ENCODE measurements around the gene CDK6.
A peak's percentile ranks its signal among the peaks of the same experiment; 100 is the strongest.

Gene CDK6

GRCh38 chr7:92717993-92718716 lies 118.2 kb downstream of the CDK6 start:
- peak overlapping the region; percentile 33 for H3K4me3 ChIP-seq (ENCODE audit: low read depth, low read length)
- no peak for TF ChIP-seq CTCF (IDR thresholded peaks at IDR 0.05; ENCODE audit: borderline replicate concordance, insufficient read depth, low read depth, low read length)

- TF ChIP-seq CTCF (IDR thresholded peaks at IDR 0.05; ENCODE audit: borderline replicate concordance, insufficient read depth, low read depth, low read length) = no peak
- no peak overlapping the region for H3K4me3 ChIP-seq (ENCODE audit: low read depth, low read length)
These were observed 118.8 kb downstream of the CDK6 start for GRCh38 chr7:92717623-92717992.

- no peak for TF ChIP-seq CTCF (IDR thresholded peaks at IDR 0.05; ENCODE audit: borderline replicate concordance, insufficient read depth, low read depth, low read length)
- no peak overlapping the region for H3K4me3 ChIP-seq (ENCODE audit: low read depth, low read length)
These were observed 119.4 kb downstream of the CDK6 start for GRCh38 chr7:92716825-92717580.

- no peak for TF ChIP-seq CTCF (IDR thresholded peaks at IDR 0.05; ENCODE audit: borderline replicate concordance, insufficient read depth, low read depth, low read length)
- no peak overlapping the region for H3K4me3 ChIP-seq (ENCODE audit: low read depth, low read length)
These were observed 120.4 kb downstream of the CDK6 start for GRCh38 chr7:92715963-92716362.

- TF ChIP-seq CTCF (IDR thresholded peaks at IDR 0.05; ENCODE audit: borderline replicate concordance, insufficient read depth, low read depth, low read length) = no peak
- no peak overlapping the region for H3K4me3 ChIP-seq (ENCODE audit: low read depth, low read length)
These were observed 121.6 kb downstream of the CDK6 start for GRCh38 chr7:92714767-92715166.

GRCh38 chr7:92714280-92714679 lies 122.1 kb downstream of the CDK6 start:
- no peak for TF ChIP-seq CTCF (IDR thresholded peaks at IDR 0.05; ENCODE audit: borderline replicate concordance, insufficient read depth, low read depth, low read length)
- no peak overlapping the region for H3K4me3 ChIP-seq (ENCODE audit: low read depth, low read length)

- TF ChIP-seq CTCF (IDR thresholded peaks at IDR 0.05; ENCODE audit: borderline replicate concordance, insufficient read depth, low read depth, low read length) = no peak
- no peak overlapping the region for H3K4me3 ChIP-seq (ENCODE audit: low read depth, low read length)
These were observed 126.5 kb downstream of the CDK6 start for GRCh38 chr7:92709912-92710311.

Measured in GM12875 (cell line).